ENCODE results near the gene ARNT2.

Gene ARNT2

GRCh38 chr15:80404761-80405553 is 775 bp downstream of the ARNT2 start:
- Histone ChIP-seq H3K27ac (replicated peaks; ENCODE audit: low read length) (peak overlapping the region; percentile 75), H3K4me2 (ENCODE audit: insufficient read depth, low read length, poor library complexity, severe bottlenecking) (peak overlapping the region; percentile 84), H3K18ac (ENCODE audit: low read length) (peak overlapping the region; percentile 97), H3K4me3 (ENCODE audit: low read length in 2 of 2) (peak overlapping the region; percentile 68 to 95), H3K4me1 (ENCODE audit: control insufficient read depth in 2 of 2, insufficient read depth in 1 of 2, low read depth in 1 of 2, low read length in 2 of 2) (peaks cover 15 to 17% of the 10 kb centered on the region in 2 donors), H3K14ac (ENCODE audit: low read length) (peak overlapping the region; percentile 59), H3K4ac (ENCODE audit: low read length) (peak overlapping the region; percentile 67), H3K36me3 (replicated peaks in 1 of 2; ENCODE audit: control insufficient read depth in 2 of 2, insufficient read depth in 2 of 2, low read length in 2 of 2) (peaks cover 0 to 37% of the 10 kb centered on the region in 2 donors), H4K8ac (ENCODE audit: low read depth, low read length) (no peak overlapping the region), H3K79me1 (ENCODE audit: low read depth, low read length) (peaks cover 3% of the 10 kb centered on the region), H3K9ac (ENCODE audit: low read depth, low read length, poor library complexity) (peak overlapping the region; percentile 94), H2BK15ac (ENCODE audit: low read length) (no peak overlapping the region), H2BK12ac (ENCODE audit: low read length) (no peak overlapping the region), H4K91ac (ENCODE audit: low read depth, low read length, poor library complexity) (peak overlapping the region; percentile 34), H2AFZ (ENCODE audit: low read length) (peak overlapping the region; percentile 95), H2BK5ac (ENCODE audit: low read length) (peak overlapping the region; percentile 17), H3K9me3 (replicated peaks in 1 of 2; ENCODE audit: control insufficient read depth in 2 of 2, insufficient read depth in 1 of 2, low read depth in 1 of 2, low read length in 2 of 2) (no peaks in the 10 kb centered on the region), H3K23ac (ENCODE audit: low read depth, low read length, poor library complexity) (no peak overlapping the region), H3K27me3 (ENCODE audit: control insufficient read depth in 3 of 3, insufficient read depth in 3 of 3, low read depth in 1 of 3, low read length in 3 of 3) (no peaks in the 10 kb centered on the region), H2AK5ac (ENCODE audit: low read depth, low read length) (no peak overlapping the region), H2BK120ac (ENCODE audit: low read depth, low read length) (no peak overlapping the region)
- WGBS, 2 donors (ENCODE audit: extremely low coverage in 2 of 2, insufficient read length in 2 of 2, insufficient replicate concordance in 1 of 2) = no CpG with 5 or more reads among the region's 33 CpGs
- DNase-seq (ENCODE audit: low spot score) = peak; percentile 48

DNA sequence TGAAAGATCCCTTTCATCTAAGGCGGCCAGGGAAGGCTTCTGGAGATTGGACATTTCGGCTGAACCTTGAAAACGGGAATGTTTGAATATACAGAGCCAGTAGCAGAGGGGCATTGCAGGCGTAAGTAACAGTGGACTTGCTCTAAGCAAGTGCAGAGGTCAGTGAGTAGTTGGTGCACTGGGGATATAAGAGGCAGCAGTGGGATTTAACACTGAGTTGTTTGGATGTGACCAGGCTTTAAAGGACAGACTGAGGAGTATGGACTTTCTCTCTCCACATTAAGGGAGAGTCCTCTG is 1.3 kb downstream of the ARNT2 start:
- Histone ChIP-seq H4K91ac (ENCODE audit: low read depth, low read length, poor library complexity) (no peak overlapping the region), H3K36me3 (replicated peaks in 1 of 2; ENCODE audit: control insufficient read depth in 2 of 2, insufficient read depth in 2 of 2, low read length in 2 of 2) (peaks cover 0 to 41% of the 10 kb centered on the region in 2 donors), H3K27me3 (ENCODE audit: control insufficient read depth in 3 of 3, insufficient read depth in 3 of 3, low read depth in 1 of 3, low read length in 3 of 3) (no peaks in the 10 kb centered on the region), H2BK15ac (ENCODE audit: low read length) (no peak overlapping the region), H4K8ac (ENCODE audit: low read depth, low read length) (no peak overlapping the region), H3K4me3 (ENCODE audit: low read length in 2 of 2) (peak overlapping the region in 1 of 2 donors; percentile 68), H3K27ac (replicated peaks; ENCODE audit: low read length) (no peak overlapping the region), H2AK5ac (ENCODE audit: low read depth, low read length) (no peak overlapping the region), H2BK120ac (ENCODE audit: low read depth, low read length) (no peak overlapping the region), H3K4me1 (ENCODE audit: control insufficient read depth in 2 of 2, insufficient read depth in 1 of 2, low read depth in 1 of 2, low read length in 2 of 2) (peaks cover 15 to 17% of the 10 kb centered on the region in 2 donors), H3K14ac (ENCODE audit: low read length) (no peak overlapping the region), H3K23ac (ENCODE audit: low read depth, low read length, poor library complexity) (no peak overlapping the region), H3K4me2 (ENCODE audit: insufficient read depth, low read length, poor library complexity, severe bottlenecking) (peak overlapping the region; percentile 40), H3K18ac (ENCODE audit: low read length) (no peak overlapping the region), H2BK12ac (ENCODE audit: low read length) (no peak overlapping the region), H2AFZ (ENCODE audit: low read length) (peak overlapping the region; percentile 95), H3K79me1 (ENCODE audit: low read depth, low read length) (peaks cover 3% of the 10 kb centered on the region), H3K9ac (ENCODE audit: low read depth, low read length, poor library complexity) (no peak overlapping the region), H3K9me3 (replicated peaks in 1 of 2; ENCODE audit: control insufficient read depth in 2 of 2, insufficient read depth in 1 of 2, low read depth in 1 of 2, low read length in 2 of 2) (no peaks in the 10 kb centered on the region), H2BK5ac (ENCODE audit: low read length) (no peak overlapping the region), H3K4ac (ENCODE audit: low read length) (no peak overlapping the region)
- no CpG with 5 or more reads among the region's 4 CpGs for WGBS, 2 donors (ENCODE audit: extremely low coverage in 2 of 2, insufficient read length in 2 of 2, insufficient replicate concordance in 1 of 2)
- no peak for DNase-seq (ENCODE audit: low spot score)

DNA sequence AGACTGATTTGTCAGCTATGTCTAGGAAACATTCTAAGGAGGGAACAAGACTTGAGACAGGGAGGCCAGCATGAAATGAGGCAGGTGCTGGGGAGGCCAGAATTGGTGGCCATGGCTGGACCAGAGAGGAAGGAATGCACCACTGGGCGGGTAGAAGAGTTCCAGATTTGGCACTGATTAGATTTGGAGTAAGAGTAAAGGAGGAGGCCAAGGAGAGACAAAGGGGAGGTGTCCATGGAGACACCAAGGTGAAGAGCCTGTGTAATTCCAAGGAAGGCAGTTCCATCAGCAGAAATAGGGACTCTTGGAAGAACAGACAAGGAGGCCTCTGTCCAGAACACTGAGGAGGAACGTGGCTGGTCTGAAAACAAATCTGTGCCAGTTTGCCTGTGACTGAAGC is 1.8 kb downstream of the ARNT2 start:
- Histone ChIP-seq H2BK5ac (ENCODE audit: low read length) (no peak overlapping the region), H2BK12ac (ENCODE audit: low read length) (no peak overlapping the region), H3K27me3 (ENCODE audit: control insufficient read depth in 3 of 3, insufficient read depth in 3 of 3, low read depth in 1 of 3, low read length in 3 of 3) (no peaks in the 10 kb centered on the region), H3K79me1 (ENCODE audit: low read depth, low read length) (peaks cover 3% of the 10 kb centered on the region), H3K4ac (ENCODE audit: low read length) (no peak overlapping the region), H3K9ac (ENCODE audit: low read depth, low read length, poor library complexity) (no peak overlapping the region), H3K9me3 (replicated peaks in 1 of 2; ENCODE audit: control insufficient read depth in 2 of 2, insufficient read depth in 1 of 2, low read depth in 1 of 2, low read length in 2 of 2) (peaks cover 0 to 2% of the 10 kb centered on the region in 2 donors), H2BK120ac (ENCODE audit: low read depth, low read length) (no peak overlapping the region), H3K4me2 (ENCODE audit: insufficient read depth, low read length, poor library complexity, severe bottlenecking) (no peak overlapping the region), H3K18ac (ENCODE audit: low read length) (no peak overlapping the region), H2AK5ac (ENCODE audit: low read depth, low read length) (no peak overlapping the region), H3K4me3 (ENCODE audit: low read length in 2 of 2) (peak overlapping the region in 1 of 2 donors; percentile 68), H4K91ac (ENCODE audit: low read depth, low read length, poor library complexity) (no peak overlapping the region), H3K23ac (ENCODE audit: low read depth, low read length, poor library complexity) (no peak overlapping the region), H3K27ac (replicated peaks; ENCODE audit: low read length) (no peak overlapping the region), H4K8ac (ENCODE audit: low read depth, low read length) (no peak overlapping the region), H3K4me1 (ENCODE audit: control insufficient read depth in 2 of 2, insufficient read depth in 1 of 2, low read depth in 1 of 2, low read length in 2 of 2) (peaks cover 15 to 17% of the 10 kb centered on the region in 2 donors), H2AFZ (ENCODE audit: low read length) (no peak overlapping the region), H3K14ac (ENCODE audit: low read length) (no peak overlapping the region), H2BK15ac (ENCODE audit: low read length) (no peak overlapping the region), H3K36me3 (replicated peaks in 1 of 2; ENCODE audit: control insufficient read depth in 2 of 2, insufficient read depth in 2 of 2, low read length in 2 of 2) (peaks cover 0 to 41% of the 10 kb centered on the region in 2 donors)
- WGBS, 2 donors (ENCODE audit: extremely low coverage in 2 of 2, insufficient read length in 2 of 2, insufficient replicate concordance in 1 of 2) = no CpG with 5 or more reads among the region's 2 CpGs
- no peak for DNase-seq (ENCODE audit: low spot score)

DNA sequence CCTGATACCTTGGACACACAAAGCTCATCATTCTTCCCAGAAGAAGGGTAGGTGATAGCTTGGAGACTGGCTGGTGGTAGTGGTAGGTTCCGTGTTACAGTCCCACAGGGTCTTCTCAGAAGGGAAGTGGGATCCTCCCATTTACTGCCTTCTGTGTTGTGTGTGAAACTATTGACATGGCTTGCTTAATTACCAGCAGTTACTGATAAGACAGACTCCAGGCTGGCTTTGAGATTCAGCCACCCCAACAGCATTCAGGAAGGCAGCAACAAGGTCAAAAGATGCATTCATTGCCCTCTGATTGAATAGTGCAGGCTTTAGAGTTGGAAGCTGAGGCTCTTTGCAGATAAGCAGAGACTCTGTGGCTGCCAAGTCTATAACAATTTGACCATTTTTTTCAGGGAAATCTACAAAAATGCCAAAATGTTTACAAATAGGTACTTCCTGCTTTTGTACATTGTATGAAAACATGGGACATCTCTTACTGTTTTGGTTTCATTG is 7.7 kb downstream of the ARNT2 start:
- Histone ChIP-seq H3K27me3 (ENCODE audit: control insufficient read depth in 3 of 3, insufficient read depth in 3 of 3, low read depth in 1 of 3, low read length in 3 of 3) (no peaks in the 10 kb centered on the region), H4K91ac (ENCODE audit: low read depth, low read length, poor library complexity) (no peak overlapping the region), H2BK5ac (ENCODE audit: low read length) (no peak overlapping the region), H3K4me1 (ENCODE audit: control insufficient read depth in 2 of 2, insufficient read depth in 1 of 2, low read depth in 1 of 2, low read length in 2 of 2) (peaks cover 16 to 21% of the 10 kb centered on the region in 2 donors), H2AFZ (ENCODE audit: low read length) (no peak overlapping the region), H2AK5ac (ENCODE audit: low read depth, low read length) (no peak overlapping the region), H3K27ac (replicated peaks; ENCODE audit: low read length) (no peak overlapping the region), H2BK12ac (ENCODE audit: low read length) (no peak overlapping the region), H3K4me2 (ENCODE audit: insufficient read depth, low read length, poor library complexity, severe bottlenecking) (no peak overlapping the region), H2BK15ac (ENCODE audit: low read length) (no peak overlapping the region), H3K4me3 (ENCODE audit: low read length in 2 of 2) (no peak overlapping the region), H3K4ac (ENCODE audit: low read length) (no peak overlapping the region), H3K9me3 (replicated peaks in 1 of 2; ENCODE audit: control insufficient read depth in 2 of 2, insufficient read depth in 1 of 2, low read depth in 1 of 2, low read length in 2 of 2) (peaks cover 0 to 3% of the 10 kb centered on the region in 2 donors), H4K8ac (ENCODE audit: low read depth, low read length) (no peak overlapping the region), H3K23ac (ENCODE audit: low read depth, low read length, poor library complexity) (no peak overlapping the region), H2BK120ac (ENCODE audit: low read depth, low read length) (no peak overlapping the region), H3K18ac (ENCODE audit: low read length) (no peak overlapping the region), H3K36me3 (replicated peaks in 1 of 2; ENCODE audit: control insufficient read depth in 2 of 2, insufficient read depth in 2 of 2, low read length in 2 of 2) (peaks cover 0 to 32% of the 10 kb centered on the region in 2 donors), H3K9ac (ENCODE audit: low read depth, low read length, poor library complexity) (no peak overlapping the region), H3K14ac (ENCODE audit: low read length) (no peak overlapping the region), H3K79me1 (ENCODE audit: low read depth, low read length) (peaks cover 6% of the 10 kb centered on the region)
- DNase-seq (ENCODE audit: low spot score) = no peak
- no CpG with 5 or more reads among the region's 1 CpG for WGBS, 2 donors (ENCODE audit: extremely low coverage in 2 of 2, insufficient read length in 2 of 2, insufficient replicate concordance in 1 of 2)

All from neuronal stem cell (in vitro differentiated cells).